Stomach smooth muscle (tissue), 2 donors: ENCODE results near the gene IGF1R.

Source experiments
- H3K27ac ChIP-seq: one replicate; pipeline ENCODE4 v1.7.0; 2013; ENCODE audit warnings: mild to moderate bottlenecking, low read length, inconsistent platforms
- H3K27me3 ChIP-seq, 2 donors: one replicate each; pipeline ENCODE4 v1.7.0; 2013; ENCODE audit warnings: low read length in 2 of 2; ENCODE audit not compliant: insufficient read depth in 2 of 2, control insufficient read depth in 1 of 2
- H3K36me3 ChIP-seq, 2 donors: one replicate each; pipeline ENCODE4 v1.7.0; 2013; ENCODE audit warnings: low read length in 2 of 2; ENCODE audit not compliant: control insufficient read depth in 2 of 2, insufficient read depth in 2 of 2
- H3K4me1 ChIP-seq: one replicate; pipeline ENCODE4 v1.7.0; 2013; ENCODE audit warnings: low read length; ENCODE audit not compliant: control insufficient read depth, insufficient read depth
- H3K4me3 ChIP-seq, 2 donors: one replicate each; pipeline ENCODE4 v1.7.0; 2013; ENCODE audit warnings: low read length in 2 of 2
- H3K9ac ChIP-seq, 2 donors: one replicate each; pipeline ENCODE4 v1.7.0; 2013; ENCODE audit warnings: low read length in 2 of 2, mild to moderate bottlenecking in 1 of 2
- H3K9me3 ChIP-seq, 2 donors: one replicate each; pipeline ENCODE4 v1.7.0; 2013; ENCODE audit warnings: low read length in 2 of 2; ENCODE audit not compliant: control insufficient read depth in 2 of 2
- donor health status: healthy.
- donor health status: Pancreatic carcinoma.

IGF1R gene

GRCh38 chr15:98980899-98981228, 332.5 kb downstream of the IGF1R start:
- Histone ChIP-seq H3K9ac (no peak overlapping the region), H3K27ac (no peak overlapping the region), H3K27me3 (no peaks in the 10 kb centered on the region), H3K4me3 (no peak overlapping the region), H3K36me3 (no peaks in the 10 kb centered on the region), H3K9me3 (no peaks in the 10 kb centered on the region), H3K4me1 (peaks cover 7% of the 10 kb centered on the region)

GRCh38 chr15:98981851-98982722, 333.7 kb downstream of the IGF1R start:
- Histone ChIP-seq H3K27me3 (no peaks in the 10 kb centered on the region), H3K4me1 (peaks cover 7% of the 10 kb centered on the region), H3K4me3 (no peak overlapping the region), H3K9me3 (no peaks in the 10 kb centered on the region), H3K36me3 (no peaks in the 10 kb centered on the region), H3K9ac (no peak overlapping the region), H3K27ac (no peak overlapping the region)

DNA sequence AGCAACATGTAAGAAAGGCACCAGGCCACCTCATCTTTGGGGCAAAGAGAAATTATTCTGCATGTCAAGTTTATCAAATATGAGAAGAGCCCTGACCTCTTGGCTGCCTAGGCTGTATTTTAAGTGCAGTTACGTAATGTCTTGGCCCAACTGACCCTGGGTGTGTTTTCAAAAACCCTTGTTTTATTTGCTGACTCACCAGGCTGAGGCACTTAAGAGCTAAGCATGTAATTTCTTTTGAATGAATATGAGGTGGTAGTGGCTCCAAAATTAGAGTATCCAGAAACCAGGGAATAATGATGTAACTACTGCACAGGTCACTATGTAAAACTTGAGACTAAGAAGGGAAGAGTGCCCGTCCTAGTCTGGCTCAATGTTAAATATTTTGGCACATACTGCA, 335.0 kb downstream of the IGF1R start:
- no peak overlapping the region for H3K9ac ChIP-seq
- H3K27me3 ChIP-seq = no peaks in the 10 kb centered on the region
- no peak overlapping the region for H3K4me3 ChIP-seq
- H3K27ac ChIP-seq = no peak overlapping the region
- peaks cover 7% of the 10 kb centered on the region for H3K4me1 ChIP-seq
- no peaks in the 10 kb centered on the region for H3K36me3 ChIP-seq
- H3K9me3 ChIP-seq = no peaks in the 10 kb centered on the region

GRCh38 chr15:98986281-98986680, 337.9 kb downstream of the IGF1R start:
- Histone ChIP-seq H3K27ac (no peak overlapping the region), H3K36me3 (no peaks in the 10 kb centered on the region), H3K27me3 (no peaks in the 10 kb centered on the region), H3K4me3 (no peak overlapping the region), H3K4me1 (peaks cover 7% of the 10 kb centered on the region), H3K9me3 (no peaks in the 10 kb centered on the region), H3K9ac (no peak overlapping the region)

DNA sequence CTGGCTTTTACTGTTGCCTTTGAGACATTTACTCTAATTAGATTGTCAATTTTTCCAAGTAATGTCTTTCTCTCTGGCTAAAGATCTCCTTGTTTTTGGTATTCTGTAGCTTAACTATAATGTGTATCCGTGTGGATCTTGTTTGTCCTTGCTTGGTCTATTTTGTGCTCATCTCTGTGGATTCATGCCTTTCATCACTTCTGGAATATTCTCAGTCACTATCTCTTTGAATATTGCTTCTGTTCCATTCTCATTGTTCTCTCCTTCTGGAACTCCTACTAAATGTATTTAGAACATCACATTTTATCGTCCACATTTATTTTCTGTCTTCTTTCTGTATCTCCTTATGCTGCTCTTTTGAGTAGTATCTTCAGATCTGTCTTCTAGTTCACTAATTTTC, 346.6 kb downstream of the IGF1R start:
- H3K9ac ChIP-seq = no peak overlapping the region
- no peak overlapping the region for H3K27ac ChIP-seq
- H3K4me3 ChIP-seq = no peak overlapping the region
- H3K27me3 ChIP-seq = no peaks in the 10 kb centered on the region
- no peaks in the 10 kb centered on the region for H3K9me3 ChIP-seq
- no peaks in the 10 kb centered on the region for H3K4me1 ChIP-seq
- H3K36me3 ChIP-seq = no peaks in the 10 kb centered on the region

DNA sequence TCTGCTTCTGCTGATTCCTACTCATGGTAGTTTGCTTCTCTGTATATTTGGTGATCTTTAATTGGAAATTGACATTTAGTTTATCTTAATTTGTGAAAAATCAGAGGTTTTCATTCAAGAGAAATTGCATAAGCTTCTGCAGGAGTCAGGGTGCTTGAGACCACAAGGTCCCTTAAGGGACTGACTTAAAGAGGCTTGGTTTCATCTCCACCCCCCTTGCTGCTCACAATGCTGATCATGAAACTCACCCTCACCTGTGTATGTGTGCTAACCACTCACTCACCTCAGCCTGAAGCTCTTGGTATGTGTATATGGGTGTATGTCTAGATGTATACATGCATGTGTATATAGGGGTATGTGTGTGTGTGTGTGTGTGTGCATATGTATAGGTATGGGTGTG, 347.8 kb downstream of the IGF1R start:
- H3K27me3 ChIP-seq = no peaks in the 10 kb centered on the region
- H3K4me3 ChIP-seq = no peak overlapping the region
- H3K27ac ChIP-seq = no peak overlapping the region
- H3K4me1 ChIP-seq = no peaks in the 10 kb centered on the region
- no peaks in the 10 kb centered on the region for H3K9me3 ChIP-seq
- no peak overlapping the region for H3K9ac ChIP-seq
- H3K36me3 ChIP-seq = no peaks in the 10 kb centered on the region

- Histone ChIP-seq H3K4me1 (no peaks in the 10 kb centered on the region), H3K9ac (no peak overlapping the region), H3K4me3 (no peak overlapping the region), H3K27me3 (no peaks in the 10 kb centered on the region), H3K36me3 (no peaks in the 10 kb centered on the region), H3K9me3 (no peaks in the 10 kb centered on the region), H3K27ac (no peak overlapping the region)
Observed at GRCh38 chr15:98996624-98997023, 348.3 kb downstream of the IGF1R start.

GRCh38 chr15:98997312-98997711, 349.0 kb downstream of the IGF1R start:
- Histone ChIP-seq H3K4me3 (no peak overlapping the region), H3K9ac (no peak overlapping the region), H3K36me3 (no peaks in the 10 kb centered on the region), H3K4me1 (no peaks in the 10 kb centered on the region), H3K27me3 (no peaks in the 10 kb centered on the region), H3K9me3 (no peaks in the 10 kb centered on the region), H3K27ac (no peak overlapping the region)

DNA sequence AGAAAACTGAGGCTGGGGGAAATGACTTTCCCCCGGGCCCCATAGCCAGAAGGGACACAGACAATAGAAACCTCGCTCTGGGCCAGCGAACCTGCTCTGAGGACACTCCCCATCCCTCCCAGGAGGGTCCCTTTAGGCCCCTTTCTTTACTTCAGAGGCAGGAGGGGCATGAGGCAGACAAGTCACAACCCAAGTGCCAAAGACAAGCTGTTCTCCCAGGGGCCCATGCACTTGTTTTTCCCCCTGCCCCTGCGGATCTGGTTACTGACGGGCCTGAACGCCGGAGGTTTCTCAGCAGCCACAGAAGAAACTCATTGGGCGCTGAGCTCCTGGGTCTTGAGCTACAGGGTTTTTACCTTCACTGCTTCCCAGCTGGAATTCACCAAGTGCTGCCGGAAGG, 349.4 kb downstream of the IGF1R start:
- Histone ChIP-seq H3K4me3 (no peak overlapping the region), H3K27ac (no peak overlapping the region), H3K9ac (no peak overlapping the region), H3K4me1 (no peaks in the 10 kb centered on the region), H3K27me3 (no peaks in the 10 kb centered on the region), H3K36me3 (no peaks in the 10 kb centered on the region), H3K9me3 (no peaks in the 10 kb centered on the region)

DNA sequence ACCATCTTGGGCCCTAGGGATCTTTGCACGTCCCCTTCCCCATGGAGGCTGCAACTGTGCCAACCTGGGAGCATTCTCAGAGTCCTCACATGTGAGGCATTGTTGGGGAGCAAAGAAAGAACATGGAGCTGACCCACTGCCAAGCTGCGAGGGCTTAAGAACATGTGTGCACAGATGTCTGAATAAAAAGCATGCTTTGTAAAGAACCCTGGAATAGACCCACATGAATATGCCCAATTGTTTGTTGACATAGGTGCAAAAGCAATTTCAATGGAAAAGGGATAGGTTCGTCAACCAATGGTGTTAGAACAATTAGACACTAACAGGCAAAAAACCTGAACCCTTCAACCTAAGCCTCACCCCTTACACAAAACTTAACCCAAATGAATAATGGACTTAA, 349.9 kb downstream of the IGF1R start:
- Histone ChIP-seq H3K27ac (no peak overlapping the region), H3K4me3 (no peak overlapping the region), H3K9me3 (no peaks in the 10 kb centered on the region), H3K9ac (no peak overlapping the region), H3K36me3 (no peaks in the 10 kb centered on the region), H3K27me3 (no peaks in the 10 kb centered on the region), H3K4me1 (no peaks in the 10 kb centered on the region)

- Histone ChIP-seq H3K27ac (no peak overlapping the region), H3K27me3 (no peaks in the 10 kb centered on the region), H3K4me3 (no peak overlapping the region), H3K36me3 (no peaks in the 10 kb centered on the region), H3K4me1 (no peaks in the 10 kb centered on the region), H3K9ac (no peak overlapping the region), H3K9me3 (no peaks in the 10 kb centered on the region)
Observed at GRCh38 chr15:98999233-98999632, 350.9 kb downstream of the IGF1R start.
